Globus pallidus (tissue), 1 donor: ENCODE results near the gene ABLIM3.
"Not testable (repeated sequence)": the region's sequence is repeated elsewhere in the genome, so short reads cannot be mapped to it uniquely, and the experiment has no call there.

Source experiments
- DNase-seq: peaks from one replicate; pipeline ENCODE4 v3.0.0-alpha.2; 2015; ENCODE audit warnings: low spot score

Gene ABLIM3

GRCh38 chr5:149257889-149258705 is 116.8 kb downstream of the ABLIM3 start:
- DNase-seq: no peak

- DNase-seq: no peak
Measured at GRCh38 chr5:149260761-149261160, 119.5 kb downstream of the ABLIM3 start.

GRCh38 chr5:149261246-149261645 is 120.0 kb downstream of the ABLIM3 start:
- no peak for DNase-seq

- no peak for DNase-seq
Measured at GRCh38 chr5:149262315-149262714, 121.0 kb downstream of the ABLIM3 start.

- DNase-seq: no peak
Measured at GRCh38 chr5:149264439-149265067, 123.3 kb downstream of the ABLIM3 start.

- no peak for DNase-seq
Measured at GRCh38 chr5:149265068-149265465, 123.8 kb downstream of the ABLIM3 start.

GRCh38 chr5:149265597-149265996 is 124.3 kb downstream of the ABLIM3 start:
- peak; percentile 42 for DNase-seq

- DNase-seq: peak; percentile 94
Measured at GRCh38 chr5:149267241-149267973, 126.1 kb downstream of the ABLIM3 start.

GRCh38 chr5:149268928-149269557 is 127.8 kb downstream of the ABLIM3 start:
- peak; percentile 70 for DNase-seq

GRCh38 chr5:149271195-149271715 is 130.0 kb downstream of the ABLIM3 start:
- no peak for DNase-seq

- DNase-seq: peak; percentile 40
Measured at GRCh38 chr5:149271716-149272563, 130.6 kb downstream of the ABLIM3 start, which contains the start of gene AFAP1L1. TSS of gene AFAP1L1 (plus strand) at chr5:149271859. CDS start at chr5:149271969, 110 bp downstream.

- not testable (repeated sequence) for DNase-seq
Measured at GRCh38 chr5:149272781-149273180, 131.5 kb downstream of the ABLIM3 start.

- no peak for DNase-seq
Measured at GRCh38 chr5:149273237-149273636, 131.9 kb downstream of the ABLIM3 start.

- no peak for DNase-seq
Measured at GRCh38 chr5:149273950-149274349, 132.7 kb downstream of the ABLIM3 start.

GRCh38 chr5:149274939-149275338 is 133.6 kb downstream of the ABLIM3 start:
- DNase-seq: no peak

- no peak for DNase-seq
Measured at GRCh38 chr5:149277801-149278200, 136.5 kb downstream of the ABLIM3 start.

- no peak for DNase-seq
Measured at GRCh38 chr5:149278451-149279210, 137.3 kb downstream of the ABLIM3 start.

- no peak for DNase-seq
Measured at GRCh38 chr5:149279661-149280060, 138.4 kb downstream of the ABLIM3 start.

GRCh38 chr5:149280124-149280523 is 138.8 kb downstream of the ABLIM3 start:
- no peak for DNase-seq

- no peak for DNase-seq
Measured at GRCh38 chr5:149280802-149281201, 139.5 kb downstream of the ABLIM3 start.
